ENCODE results near the gene TSR1.

- no peak for TF ChIP-seq EP300 (IDR thresholded peaks at IDR 0.05)
- TF ChIP-seq CTCF (IDR thresholded peaks at IDR 0.05) = no peak
- TF ChIP-seq POLR2A (IDR thresholded peaks at IDR 0.05) = no peak
- no peak for TF ChIP-seq POLR2AphosphoS5 (IDR thresholded peaks at IDR 0.05)
Measured at GRCh38 chr17:2321399-2321798, 14.9 kb downstream of the TSR1 start.

Measured in sigmoid colon (tissue), 4 donors.